Measurements from ENCODE around the gene DEFB131A.
"Not testable (repeated sequence)": the region's sequence is repeated elsewhere in the genome, so short reads cannot be mapped to it uniquely, and the experiment has no call there.

Gene DEFB131A, protein sequence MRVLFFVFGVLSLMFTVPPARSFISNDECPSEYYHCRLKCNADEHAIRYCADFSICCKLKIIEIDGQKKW

DNA sequence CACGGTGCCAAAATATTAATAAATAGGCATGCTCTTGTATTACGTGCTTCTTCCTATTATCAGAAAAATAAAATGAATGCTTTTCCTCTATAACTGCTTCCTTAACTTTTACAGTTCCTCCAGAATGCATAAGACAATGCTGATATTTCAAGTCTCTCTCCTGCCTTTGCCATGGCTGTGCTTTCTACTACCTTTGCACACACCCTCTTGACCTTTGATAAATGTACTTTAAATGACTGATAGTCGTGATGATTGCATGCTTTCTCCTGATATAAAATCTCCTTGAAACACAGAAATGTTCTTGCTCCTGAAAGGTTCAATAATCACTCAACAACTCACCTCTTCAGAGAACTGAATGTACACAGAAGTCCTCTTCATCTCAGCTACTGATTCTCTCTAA, at the start of gene DEFB131A:
Gene DEFB131A, plus strand, starts transcription at position 301 of the 400 bp plus-strand sequence. CDS start 120 bp downstream, outside the sequence.
- not testable (repeated sequence) for DNase-seq

DNA sequence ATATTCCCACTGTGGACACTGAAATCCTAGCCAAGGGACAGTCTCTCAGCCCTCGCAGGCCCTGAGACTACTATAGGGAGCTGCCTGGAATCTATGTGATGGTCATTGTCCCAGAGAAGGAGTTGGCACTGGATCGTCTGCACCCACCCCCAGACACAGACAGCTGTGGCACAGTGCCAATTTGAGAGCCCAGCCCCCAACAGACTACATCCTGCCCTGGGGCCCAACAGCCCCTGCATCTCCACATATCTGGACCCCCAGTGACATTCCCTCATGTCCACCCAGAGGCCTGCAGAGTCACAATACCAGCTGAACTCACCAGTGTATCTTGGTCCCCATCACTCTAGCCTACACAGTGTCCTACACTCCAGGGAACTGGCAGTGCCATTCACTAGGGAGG, 38.4 kb upstream of the DEFB131A start:
- not testable (repeated sequence) for DNase-seq

DNA sequence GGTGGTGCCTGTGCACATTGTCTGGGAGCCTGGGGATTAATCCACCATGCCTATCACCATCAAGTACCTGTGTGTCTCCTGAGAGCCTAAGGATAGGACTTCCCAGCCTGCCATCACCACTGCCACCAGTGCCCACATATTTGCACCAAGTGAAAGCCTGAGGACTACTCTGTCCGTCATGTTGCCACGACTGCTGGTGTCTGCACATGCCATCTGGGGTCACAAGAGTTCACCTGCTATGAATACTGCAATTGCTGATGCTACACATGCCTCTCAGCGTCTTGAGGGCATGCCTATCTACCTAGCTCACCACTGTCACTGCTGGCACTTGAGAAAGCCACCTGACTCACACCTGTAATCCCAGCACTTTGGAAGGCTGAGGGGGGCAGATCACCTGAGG, 37.7 kb upstream of the DEFB131A start:
- DNase-seq = not testable (repeated sequence)

DNA sequence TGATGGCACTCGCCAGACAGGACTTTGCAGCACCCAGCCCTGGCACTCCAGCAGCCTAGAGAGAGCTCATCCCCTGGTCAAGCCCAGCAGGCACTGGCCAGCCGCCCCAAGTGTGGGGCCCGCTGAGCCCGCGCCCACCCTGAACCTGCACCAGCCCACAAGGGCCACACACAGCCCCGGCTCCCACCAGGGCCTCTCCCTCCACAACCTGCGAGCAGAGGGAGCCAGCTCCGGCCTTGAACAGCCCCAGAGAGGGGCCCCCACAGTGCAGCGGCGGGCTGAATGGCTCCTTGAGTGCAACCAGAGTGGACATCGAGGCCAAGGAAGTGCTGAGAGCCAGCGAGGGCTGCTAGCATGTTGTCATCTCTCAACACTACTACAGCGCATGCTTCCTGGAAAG, 34.4 kb upstream of the DEFB131A start:
- DNase-seq = no peak

DNA sequence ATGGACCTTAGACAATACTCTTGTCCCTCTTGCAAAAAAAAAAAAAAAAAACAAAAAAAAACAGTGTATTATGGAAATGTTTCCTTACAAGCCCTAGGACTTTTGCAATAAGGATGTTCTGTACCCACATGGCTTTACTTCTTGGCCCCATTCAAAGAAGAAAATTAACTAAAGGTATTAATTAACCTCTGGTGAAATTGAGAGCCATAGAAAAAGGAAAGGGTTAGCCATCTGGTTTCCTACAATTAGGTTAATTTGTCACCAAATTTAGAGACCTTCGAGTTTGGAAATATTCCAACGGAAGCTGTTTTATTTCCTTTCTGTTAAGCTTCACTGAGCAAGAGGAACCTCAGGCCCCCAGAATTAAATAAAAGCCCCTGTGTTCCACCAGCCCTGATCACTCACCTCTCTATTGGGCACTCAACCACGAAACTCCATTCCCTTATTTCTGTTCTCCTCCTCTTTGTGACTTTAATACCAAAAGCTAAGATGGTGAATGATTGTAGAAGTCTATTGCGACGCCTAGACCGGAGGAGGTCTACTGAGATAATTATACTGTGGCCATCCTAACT, 22.2 kb upstream of the DEFB131A start:
- DNase-seq = not testable (repeated sequence)

DNA sequence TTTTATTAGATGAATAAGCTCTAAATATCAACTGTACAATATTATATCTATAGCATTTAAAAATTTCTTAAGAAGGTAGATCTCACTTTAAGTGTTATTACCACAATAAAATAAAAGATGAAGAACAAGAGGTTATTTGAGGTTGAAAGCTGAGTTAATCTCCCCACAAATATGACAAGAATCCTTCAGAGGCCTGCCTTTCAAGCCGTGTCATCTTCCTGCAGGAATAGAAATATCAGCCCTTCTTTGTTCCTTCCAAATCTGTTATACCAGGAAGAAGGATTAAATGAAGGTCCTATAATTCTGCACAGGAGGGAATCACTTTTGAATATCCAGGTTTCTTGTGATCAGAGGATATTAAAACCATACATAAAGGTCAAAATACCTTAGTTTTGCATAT, 18.3 kb upstream of the DEFB131A start:
- not testable (repeated sequence) for DNase-seq

DNA sequence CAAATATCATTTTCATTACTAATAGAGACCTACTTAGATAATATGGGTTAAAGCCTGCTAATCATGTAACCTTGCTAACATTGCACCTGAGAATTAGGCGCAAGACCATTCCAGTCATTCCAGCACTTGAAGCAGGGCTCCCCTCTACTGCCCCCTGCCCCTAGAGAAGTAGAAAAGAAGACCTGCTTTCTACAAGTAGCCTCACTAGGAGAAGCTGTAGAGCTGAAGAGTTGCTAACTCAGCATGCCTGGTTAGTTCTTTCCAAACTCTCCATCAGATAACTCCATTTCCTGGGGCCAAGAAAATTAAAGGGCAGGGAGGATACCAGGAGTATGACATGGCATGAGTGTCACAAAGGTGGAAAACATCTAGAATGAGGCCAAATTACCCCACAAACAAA, 14.2 kb upstream of the DEFB131A start:
- not testable (repeated sequence) for DNase-seq

DNA sequence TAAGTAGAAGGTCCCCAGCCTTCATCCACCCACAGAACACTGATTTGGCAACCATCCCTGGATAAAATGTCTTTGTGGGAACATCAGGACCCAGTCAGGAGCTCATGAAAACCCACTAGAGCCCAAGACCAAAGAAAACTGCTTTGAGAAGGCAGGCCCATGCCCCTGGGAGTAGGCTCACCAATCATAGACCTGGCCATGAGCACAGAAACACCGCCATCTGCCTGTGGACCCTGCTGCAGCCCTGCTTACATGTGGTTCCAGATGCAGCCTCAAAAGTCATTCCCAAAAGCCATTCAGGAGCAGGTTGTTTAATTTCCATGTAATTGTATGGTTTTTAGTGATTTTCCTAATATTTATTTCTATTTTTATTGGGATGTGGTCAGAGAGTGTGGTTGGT, 10.9 kb upstream of the DEFB131A start:
- DNase-seq = not testable (repeated sequence)

DNA sequence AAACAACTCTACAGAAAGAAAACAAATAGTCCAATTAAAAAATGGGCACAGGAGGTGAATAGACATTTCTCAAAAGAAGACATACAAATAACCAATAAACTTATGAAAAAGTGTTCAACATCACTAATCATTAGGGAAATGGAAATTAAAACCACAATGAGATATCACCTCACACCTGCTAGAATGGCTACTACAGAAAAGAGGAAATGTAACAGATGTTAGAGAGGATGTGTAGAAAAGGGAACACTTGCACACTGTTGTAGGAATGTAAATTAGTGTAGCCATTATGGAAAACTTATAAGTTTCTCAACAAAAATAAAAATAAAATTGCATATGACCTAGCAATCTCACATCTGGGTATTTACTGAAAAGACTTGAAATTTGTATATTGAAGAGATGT, 7.5 kb upstream of the DEFB131A start:
- not testable (repeated sequence) for DNase-seq

DNA sequence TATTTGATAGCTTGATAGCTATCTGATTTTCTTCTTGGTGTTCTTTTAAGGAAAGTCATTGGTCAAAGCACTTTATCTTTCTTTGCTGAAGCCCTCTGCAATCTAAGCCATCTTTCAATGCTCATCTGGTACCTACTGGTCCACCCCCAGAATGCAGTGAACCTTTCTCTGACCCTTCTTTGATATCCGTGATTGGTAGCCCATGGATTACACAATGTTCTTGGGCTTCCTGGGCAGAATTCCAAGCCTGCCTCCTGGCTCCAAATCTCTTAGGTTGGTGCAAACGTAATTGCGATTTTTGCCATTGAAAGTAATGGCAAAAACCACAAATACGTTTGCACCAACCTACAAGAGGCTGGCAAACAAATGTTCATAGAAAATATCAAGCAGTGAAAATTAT, 1.9 kb upstream of the DEFB131A start:
- not testable (repeated sequence) for DNase-seq

DNA sequence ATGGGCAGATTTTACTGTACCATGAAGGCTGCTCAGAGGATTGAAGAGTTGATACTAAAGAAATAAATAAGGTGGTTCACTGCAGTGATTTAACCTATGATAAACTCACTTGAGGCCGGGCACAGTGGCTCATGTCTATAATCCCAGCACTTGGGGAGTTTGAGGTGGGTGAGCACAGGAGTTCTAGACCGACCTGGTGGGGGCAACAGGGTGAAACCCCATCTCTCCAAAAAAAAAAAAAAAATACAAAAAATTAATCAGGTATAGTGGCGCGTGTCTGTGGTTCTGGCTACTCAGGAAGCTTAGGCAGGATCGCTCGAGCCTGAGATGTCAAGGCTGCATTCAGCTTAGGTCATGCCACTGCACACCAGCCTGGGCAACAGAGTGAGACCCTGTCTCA, 467 bp downstream of the DEFB131A start:
- not testable (repeated sequence) for DNase-seq

DNA sequence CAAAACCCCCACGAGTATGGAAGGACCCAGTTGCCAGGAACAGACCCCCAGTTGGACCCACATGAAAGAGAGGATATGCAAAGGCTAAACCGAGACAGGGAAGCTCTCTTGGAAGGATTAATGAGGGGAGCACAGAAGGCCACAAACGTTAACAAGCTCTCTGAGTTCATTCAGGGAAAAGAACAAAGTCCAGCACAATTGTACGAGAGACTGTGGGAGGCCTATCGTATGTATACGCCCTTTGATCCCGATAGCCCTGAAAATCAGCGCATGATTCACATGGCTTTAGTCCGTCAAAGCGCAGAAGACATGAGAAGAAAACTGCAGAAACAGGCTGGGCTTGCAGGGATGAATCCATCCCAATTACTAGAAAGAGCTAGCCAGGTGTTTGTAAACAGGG, 8.0 kb downstream of the DEFB131A start:
- not testable (repeated sequence) for DNase-seq

DNA sequence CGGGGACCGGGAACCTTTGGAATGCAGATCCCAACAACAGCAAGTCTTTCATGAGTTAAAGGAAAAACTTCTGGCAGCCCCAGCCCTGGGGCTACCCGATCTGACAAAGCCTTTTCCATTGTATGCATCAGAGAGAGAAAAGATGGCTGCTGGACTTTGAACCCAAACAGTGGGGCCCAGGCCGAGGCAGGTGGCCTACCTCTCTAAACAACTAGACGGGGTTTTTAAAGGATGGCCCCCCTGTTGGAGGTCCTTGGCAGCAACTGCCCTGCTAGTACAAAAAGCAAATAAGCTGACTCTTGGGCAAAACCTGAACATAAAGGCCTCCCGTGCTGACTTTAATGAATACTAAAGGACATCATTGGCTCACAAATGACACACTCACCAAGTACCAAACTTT, 10.1 kb downstream of the DEFB131A start:
- DNase-seq = not testable (repeated sequence)

DNA sequence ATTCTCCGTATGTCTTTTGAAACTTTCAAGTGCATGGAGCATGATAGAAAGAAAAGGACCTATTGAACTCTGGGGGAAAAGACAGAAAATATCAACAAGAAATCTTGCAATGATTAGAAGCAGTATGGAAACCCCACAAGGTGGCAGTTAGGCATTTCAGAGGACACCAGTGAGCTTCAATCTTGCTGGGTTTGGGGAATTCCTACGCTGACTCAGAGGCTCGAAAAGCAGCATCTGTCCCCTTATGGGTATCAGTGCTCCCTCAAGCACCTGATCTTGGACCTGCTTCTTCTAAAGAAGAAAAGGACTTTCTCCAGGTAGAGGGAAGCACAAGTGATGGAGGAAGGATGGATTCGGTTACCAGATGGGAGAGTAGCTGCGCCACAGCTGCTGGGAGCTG, 10.8 kb downstream of the DEFB131A start:
- DNase-seq = not testable (repeated sequence)

DNA sequence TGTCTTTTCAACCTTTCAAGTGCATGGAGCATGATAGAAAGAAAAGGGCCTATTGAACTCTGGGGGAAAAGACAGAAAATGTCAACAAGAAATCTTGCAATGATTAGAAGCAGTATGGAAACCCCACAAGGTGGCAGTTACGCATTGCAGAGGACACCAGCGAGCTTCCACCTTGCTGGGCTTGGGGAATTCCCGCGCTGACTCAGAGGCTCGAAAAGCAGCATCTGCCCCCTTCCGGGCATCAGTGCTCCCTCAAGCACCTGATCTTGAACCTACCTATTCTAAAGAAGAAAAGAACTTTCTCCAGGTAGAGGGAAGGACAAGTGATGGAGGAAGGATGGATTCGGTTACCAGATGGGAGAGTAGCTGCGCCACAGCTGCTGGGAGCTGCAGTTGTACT, 35.3 kb downstream of the DEFB131A start:
- DNase-seq = not testable (repeated sequence)

DNA sequence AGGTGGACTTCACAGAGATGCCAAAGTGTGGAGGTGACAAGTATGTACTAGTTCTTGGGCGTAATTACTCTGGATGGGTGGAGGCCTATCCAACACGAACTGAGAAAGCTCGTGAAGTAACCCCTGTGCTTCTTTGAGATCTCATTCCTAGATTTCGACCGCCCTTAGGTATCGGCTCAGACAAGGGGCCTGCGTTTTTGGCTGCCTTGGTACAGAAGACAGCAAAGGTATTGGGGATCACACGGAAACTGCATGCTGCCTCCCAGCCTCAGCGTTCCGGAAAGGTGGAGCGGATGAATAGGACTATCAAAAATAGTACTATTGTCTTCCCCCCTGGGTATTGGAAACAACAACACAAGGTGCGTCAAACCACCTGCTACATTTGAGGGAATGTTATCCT, 35.9 kb downstream of the DEFB131A start:
- DNase-seq = not testable (repeated sequence)

DNA sequence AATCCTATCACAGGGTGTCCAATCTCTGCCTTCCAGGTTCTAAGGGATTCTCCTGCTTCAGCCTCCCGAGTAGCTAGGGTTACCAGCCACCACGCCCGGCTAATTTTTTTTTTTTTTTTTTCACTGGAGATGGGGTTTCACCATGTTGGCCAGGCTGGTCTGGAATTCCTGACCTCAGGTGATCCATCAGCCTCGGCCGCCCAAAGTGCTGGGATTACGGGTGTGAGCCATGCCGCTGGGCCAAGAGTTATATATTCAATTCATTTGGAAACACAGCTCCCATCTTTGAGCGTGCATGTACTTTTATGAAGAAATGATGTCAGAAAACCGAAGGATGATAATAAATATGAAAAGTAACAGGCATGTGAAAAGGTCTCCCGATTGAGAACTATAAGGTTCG, 38.7 kb downstream of the DEFB131A start:
- not testable (repeated sequence) for DNase-seq

DNA sequence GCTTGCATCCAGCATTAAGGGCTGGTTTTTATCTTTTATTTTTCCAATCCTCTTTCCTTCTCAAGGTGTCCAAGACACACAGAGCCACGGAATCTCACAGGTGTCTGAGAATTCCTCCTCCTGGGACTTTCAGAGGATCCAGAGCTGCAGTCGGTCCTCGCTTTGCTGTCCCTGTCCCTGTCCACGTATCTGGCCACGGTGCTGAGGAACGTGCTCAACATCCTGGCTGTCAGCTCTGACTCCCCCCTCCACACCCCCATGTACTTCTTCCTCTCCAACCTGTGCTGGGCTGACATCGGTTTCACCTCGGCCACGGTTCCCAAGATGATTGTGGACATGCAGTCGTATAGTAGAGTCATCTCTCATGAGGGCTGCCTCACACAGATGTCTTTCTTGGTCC, 39.5 kb downstream of the DEFB131A start:
- not testable (repeated sequence) for DNase-seq

DNA sequence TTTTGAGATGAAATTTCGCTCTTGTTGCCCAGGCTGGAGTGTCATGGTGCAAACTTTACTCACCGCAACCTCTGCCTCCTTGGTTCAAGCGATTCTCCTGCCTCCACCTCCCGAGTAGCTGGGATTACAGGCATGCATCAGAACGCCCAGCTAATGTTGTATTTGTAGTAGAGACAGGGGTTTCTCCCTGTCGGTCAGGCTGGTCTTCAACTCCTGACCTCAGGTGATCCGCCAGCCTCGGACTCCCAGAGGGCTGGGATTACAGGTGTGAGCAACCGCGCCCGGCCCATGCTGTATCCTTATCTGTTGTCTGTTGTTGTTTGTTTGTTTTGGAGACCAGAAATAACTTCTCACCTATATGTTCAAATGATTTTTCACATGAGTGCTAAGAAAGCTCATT, 42.7 kb downstream of the DEFB131A start:
- not testable (repeated sequence) for DNase-seq

DNA sequence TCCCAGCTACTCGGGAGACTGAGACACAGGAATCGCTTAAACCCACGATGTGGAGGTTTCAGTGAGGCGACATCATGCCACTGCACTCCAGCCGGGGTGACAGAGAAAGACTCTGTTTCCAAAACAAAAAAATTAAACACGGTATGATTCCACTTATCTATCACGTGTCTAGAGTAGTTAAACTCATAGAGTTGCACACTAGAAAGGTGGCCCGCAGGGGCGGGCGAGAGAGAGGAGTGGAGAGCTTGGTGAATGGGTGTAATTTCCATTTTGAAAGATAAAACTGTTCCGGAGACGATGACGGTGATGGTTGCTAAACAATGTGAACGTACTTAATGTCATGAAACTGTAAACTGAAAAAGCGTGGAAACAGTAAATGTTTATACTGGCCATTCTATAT, 44.6 kb downstream of the DEFB131A start:
- not testable (repeated sequence) for DNase-seq

DNA sequence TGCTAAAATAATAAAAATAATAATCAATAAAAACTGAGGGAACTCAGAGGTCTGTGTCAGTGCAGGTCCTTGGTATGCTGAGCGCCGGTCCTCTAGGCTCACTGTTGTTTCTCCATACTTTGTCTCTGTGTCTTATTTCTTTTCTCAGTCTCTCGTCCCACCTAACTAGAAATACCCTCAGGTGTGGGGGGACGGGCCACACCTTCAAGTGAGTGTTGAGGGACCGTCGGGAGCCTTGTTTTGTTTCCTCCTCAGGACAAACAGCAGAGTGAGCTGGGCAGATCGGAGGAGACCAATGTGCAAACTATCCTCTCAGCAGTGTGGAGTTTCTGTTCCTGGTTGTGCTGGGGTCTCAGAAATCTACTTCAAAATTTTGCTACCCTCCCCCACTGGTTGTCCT, 46.3 kb downstream of the DEFB131A start:
- DNase-seq = not testable (repeated sequence)

DNA sequence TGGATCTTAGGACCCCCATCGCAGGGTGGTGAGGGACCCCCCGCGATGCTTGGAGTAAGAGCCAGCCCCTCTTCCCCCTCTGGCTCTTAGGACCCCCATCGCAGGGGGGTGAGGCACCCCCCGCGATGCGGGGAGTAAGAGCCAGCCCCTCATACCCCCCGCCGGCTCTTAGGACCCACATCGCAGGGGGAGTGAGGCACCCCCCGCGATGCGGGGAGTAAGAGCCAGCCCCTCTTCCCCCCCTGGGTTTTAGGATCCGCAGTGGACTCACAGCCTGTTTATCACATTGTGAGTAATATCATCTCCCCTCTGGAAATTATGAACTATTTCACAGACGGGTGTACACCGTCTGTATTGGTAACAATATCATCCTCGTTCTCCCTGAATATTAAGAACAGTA, 46.8 kb downstream of the DEFB131A start:
- DNase-seq = not testable (repeated sequence)

DNA sequence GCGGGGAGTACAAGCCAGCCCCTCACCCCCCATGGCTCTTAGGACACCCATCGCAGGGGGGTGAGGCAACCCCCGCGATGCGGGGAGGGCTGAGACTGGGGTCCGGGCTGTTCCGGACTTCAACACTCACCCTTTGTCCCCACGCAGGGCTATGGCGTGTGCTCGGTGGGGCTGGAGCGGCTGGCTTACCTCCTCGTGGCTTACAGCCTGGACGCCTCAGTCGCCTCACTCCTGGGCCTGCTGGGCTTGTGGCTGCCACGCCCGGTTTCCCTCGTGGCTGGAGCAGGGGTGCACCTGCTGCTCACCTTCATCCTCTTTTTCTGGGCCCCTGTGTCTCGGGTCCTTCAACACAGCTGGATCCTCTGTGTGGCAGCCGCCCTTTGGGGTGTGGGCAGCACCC, 49.4 kb downstream of the DEFB131A start:
- not testable (repeated sequence) for DNase-seq

DNA sequence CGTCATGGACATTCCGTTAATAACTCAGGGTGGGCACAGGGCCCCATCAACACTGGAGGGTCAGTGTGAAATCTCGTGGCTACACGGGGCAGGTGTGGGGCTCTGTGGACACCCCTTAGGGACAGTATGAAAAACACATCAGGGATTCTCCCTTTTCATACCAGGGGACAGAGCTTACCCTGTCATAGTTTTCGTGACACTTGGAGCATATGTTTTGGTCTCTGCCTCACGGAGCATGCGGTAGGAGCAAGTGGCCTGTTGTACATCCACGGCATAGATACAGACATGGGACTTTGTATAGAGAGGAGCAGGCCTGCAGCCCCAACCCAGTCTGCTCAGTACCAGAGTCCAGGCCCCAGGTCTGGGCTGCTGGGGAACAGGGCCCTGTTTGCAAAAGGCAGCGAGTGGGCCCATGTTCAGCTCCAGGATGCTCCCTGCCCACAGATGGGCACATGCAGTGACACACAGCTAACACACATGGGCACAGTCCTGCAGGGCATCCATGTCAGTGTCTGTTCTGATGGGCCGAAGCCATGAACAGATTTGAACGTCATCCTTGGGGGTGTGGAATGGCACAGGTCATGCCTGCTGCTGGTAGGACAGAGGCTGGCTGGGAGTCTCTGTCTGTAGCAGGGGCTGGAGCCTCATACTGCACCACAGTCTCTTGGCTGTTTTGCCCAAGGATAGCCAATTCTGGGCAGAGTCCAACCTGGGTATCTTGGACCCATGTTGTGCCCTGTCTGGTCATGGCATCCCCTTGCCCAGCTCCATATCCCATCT, 50.2 kb downstream of the DEFB131A start:
- DNase-seq = not testable (repeated sequence)

Data from NCI-H2227 treated with DMSO at 0.1 percent for 48 hours (cell line).